Ishikawa (cell line): ENCODE measurements around the gene TCP11.

Experiments
- CEBPB ChIP-seq: IDR thresholded peaks from 2 replicates; pipeline ENCODE4 v1.6.1; 2012
- CREB1 ChIP-seq: IDR thresholded peaks from 2 replicates; pipeline ENCODE4 v1.6.1; 2012; ENCODE audit warnings: low read depth
- EGR1 ChIP-seq: IDR thresholded peaks from 2 replicates; pipeline ENCODE4 v1.6.1; 2012
- EP300 ChIP-seq: IDR thresholded peaks from 2 replicates; pipeline ENCODE4 v1.6.1; 2012; ENCODE audit warnings: borderline replicate concordance
- FOXM1 ChIP-seq: IDR thresholded peaks from 2 replicates; pipeline ENCODE4 v1.6.1; 2012; ENCODE audit warnings: low read depth, borderline replicate concordance
- NFIC ChIP-seq: IDR thresholded peaks from 2 replicates; pipeline ENCODE4 v1.6.1; 2012
- RAD21 ChIP-seq: IDR thresholded peaks from 2 replicates; pipeline ENCODE4 v1.6.1; 2012; ENCODE audit warnings: low read depth
- TAF1 ChIP-seq: IDR thresholded peaks from 2 replicates; pipeline ENCODE4 v1.6.1; 2012; ENCODE audit warnings: low read depth, mild to moderate bottlenecking
- TCF12 ChIP-seq: IDR thresholded peaks from 2 replicates; pipeline ENCODE4 v1.6.1; 2012; ENCODE audit warnings: low read depth
- TEAD4 ChIP-seq: IDR thresholded peaks from 2 replicates; pipeline ENCODE4 v1.6.1; 2012
- YY1 ChIP-seq: IDR thresholded peaks from 2 replicates; pipeline ENCODE4 v1.6.1; 2012; ENCODE audit warnings: low read depth
- ZBTB7A ChIP-seq: IDR thresholded peaks from 2 replicates; pipeline ENCODE4 v1.6.1; 2012; ENCODE audit warnings: low read depth
- TF ChIP-seq, protein P1 (sequence below): IDR thresholded peaks from 2 replicates; pipeline ENCODE4 v1.6.1; 2012
- TF ChIP-seq, protein P2 (sequence below): IDR thresholded peaks from 2 replicates; pipeline ENCODE4 v1.6.1; 2012
- TF ChIP-seq, protein P3 (sequence below): IDR thresholded peaks from 2 replicates; pipeline ENCODE4 v1.6.1; 2012; ENCODE audit warnings: low read depth, mild to moderate bottlenecking

Gene TCP11

DNA sequence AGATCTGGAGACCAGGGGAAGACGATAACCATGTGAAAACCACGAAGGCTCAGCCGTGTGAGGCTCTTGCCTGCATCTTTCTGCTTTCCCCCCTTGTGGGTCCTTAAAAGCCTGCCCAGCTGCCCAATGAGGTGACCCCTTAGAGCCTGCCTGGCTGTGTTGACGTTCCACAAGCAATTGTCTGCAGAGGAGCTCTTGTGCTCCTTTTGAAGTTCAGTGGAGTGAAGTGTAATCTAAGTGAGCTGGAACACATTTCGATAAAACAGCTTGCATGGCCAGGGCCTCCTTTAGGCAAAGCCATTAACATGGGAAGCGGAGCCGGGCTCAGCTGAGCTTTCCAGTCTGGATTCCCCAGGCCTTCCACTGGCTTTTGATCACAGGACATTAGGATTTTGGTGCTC, 27.3 kb upstream of the TCP11 start:
- TF ChIP-seq CEBPB (no peak), FOXM1 (no peak), EP300 (no peak), TAF1 (no peak), ZBTB7A (no peak), NFIC (no peak), TEAD4 (no peak), CREB1 (no peak), EGR1 (no peak), RAD21 (no peak), YY1 (no peak), TCF12 (no peak)
- TF ChIP-seq, protein P1, sequence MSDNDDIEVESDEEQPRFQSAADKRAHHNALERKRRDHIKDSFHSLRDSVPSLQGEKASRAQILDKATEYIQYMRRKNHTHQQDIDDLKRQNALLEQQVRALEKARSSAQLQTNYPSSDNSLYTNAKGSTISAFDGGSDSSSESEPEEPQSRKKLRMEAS = no peak
- TF ChIP-seq, protein P2, sequence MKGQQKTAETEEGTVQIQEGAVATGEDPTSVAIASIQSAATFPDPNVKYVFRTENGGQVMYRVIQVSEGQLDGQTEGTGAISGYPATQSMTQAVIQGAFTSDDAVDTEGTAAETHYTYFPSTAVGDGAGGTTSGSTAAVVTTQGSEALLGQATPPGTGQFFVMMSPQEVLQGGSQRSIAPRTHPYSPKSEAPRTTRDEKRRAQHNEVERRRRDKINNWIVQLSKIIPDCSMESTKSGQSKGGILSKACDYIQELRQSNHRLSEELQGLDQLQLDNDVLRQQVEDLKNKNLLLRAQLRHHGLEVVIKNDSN = no peak
- TF ChIP-seq, protein P3, sequence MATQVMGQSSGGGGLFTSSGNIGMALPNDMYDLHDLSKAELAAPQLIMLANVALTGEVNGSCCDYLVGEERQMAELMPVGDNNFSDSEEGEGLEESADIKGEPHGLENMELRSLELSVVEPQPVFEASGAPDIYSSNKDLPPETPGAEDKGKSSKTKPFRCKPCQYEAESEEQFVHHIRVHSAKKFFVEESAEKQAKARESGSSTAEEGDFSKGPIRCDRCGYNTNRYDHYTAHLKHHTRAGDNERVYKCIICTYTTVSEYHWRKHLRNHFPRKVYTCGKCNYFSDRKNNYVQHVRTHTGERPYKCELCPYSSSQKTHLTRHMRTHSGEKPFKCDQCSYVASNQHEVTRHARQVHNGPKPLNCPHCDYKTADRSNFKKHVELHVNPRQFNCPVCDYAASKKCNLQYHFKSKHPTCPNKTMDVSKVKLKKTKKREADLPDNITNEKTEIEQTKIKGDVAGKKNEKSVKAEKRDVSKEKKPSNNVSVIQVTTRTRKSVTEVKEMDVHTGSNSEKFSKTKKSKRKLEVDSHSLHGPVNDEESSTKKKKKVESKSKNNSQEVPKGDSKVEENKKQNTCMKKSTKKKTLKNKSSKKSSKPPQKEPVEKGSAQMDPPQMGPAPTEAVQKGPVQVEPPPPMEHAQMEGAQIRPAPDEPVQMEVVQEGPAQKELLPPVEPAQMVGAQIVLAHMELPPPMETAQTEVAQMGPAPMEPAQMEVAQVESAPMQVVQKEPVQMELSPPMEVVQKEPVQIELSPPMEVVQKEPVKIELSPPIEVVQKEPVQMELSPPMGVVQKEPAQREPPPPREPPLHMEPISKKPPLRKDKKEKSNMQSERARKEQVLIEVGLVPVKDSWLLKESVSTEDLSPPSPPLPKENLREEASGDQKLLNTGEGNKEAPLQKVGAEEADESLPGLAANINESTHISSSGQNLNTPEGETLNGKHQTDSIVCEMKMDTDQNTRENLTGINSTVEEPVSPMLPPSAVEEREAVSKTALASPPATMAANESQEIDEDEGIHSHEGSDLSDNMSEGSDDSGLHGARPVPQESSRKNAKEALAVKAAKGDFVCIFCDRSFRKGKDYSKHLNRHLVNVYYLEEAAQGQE = no peak

DNA sequence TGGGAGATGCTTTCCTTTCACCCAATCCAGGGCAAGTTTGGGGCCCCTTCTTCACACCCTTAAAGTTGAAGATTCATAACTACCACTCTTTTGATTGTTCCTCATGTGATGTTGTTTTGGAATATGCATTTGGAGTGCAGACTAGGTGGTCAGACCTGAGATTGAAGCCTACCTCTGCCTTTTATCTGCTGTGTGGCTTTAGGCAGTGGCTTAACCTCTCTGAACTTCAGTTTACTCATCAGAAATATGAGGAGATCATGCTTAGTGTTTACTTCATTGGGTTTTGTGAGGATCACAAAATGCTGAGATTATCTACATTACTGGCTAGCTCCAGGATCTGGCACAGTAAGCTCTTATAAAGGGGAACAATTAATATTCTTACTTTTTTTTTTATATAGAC, 26.4 kb upstream of the TCP11 start:
- TF ChIP-seq EGR1 (no peak), TEAD4 (no peak), RAD21 (no peak)

DNA sequence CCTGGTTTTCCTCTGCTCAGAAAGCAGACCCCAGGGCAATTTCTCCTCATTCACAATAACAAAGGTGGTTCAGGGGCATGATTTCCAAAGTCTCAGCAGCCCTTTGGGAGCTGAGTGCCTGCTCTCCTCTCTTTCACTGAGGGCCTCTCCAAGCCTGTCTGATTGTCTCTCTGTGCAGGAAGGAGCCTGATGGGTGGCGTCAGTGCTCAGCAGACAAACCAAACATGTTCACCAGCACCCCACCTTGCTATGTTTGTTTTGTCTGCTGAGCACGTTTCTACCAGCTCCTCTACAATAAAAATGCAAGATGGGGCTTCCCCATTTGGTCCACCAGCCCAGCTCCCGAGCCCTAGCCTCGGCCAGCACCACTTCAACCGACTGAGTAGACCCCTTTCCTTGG, 25.4 kb upstream of the TCP11 start:
- TF ChIP-seq CEBPB (no peak), CREB1 (no peak), TCF12 (no peak), EGR1 (no peak), YY1 (no peak), ZBTB7A (no peak), FOXM1 (no peak), TEAD4 (no peak), TAF1 (no peak), EP300 (no peak), NFIC (no peak), RAD21 (no peak)
- TF ChIP-seq, protein P3 = no peak
- TF ChIP-seq, protein P1 = no peak
- TF ChIP-seq, protein P2 = no peak

DNA sequence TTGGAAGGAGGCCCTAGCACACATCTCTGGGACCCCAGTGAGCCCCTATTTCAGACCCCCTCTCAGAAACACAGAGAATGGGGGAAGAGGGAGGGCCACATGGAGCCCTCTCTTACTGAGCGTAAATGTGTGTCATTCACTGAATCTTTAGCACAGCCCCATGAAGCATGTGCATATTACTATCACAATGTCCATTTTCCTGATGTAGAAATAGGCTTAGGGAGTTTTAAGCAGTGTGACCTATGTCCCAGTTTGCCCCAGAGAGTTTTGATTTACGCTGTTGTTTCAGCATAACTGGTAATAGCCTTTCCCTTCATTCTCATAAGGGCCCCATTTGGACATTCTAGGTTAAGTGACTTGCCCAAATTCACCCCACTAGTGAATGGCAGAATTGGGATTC, 25.0 kb upstream of the TCP11 start:
- TF ChIP-seq CREB1 (no peak), TEAD4 (no peak), YY1 (no peak), FOXM1 (no peak), EP300 (no peak), TAF1 (no peak), CEBPB (no peak), NFIC (no peak), EGR1 (no peak)
- TF ChIP-seq, protein P1 = no peak
- TF ChIP-seq, protein P3 = no peak
- TF ChIP-seq, protein P2 = no peak
